ENCODE measurements around the gene NALCN.

DNA sequence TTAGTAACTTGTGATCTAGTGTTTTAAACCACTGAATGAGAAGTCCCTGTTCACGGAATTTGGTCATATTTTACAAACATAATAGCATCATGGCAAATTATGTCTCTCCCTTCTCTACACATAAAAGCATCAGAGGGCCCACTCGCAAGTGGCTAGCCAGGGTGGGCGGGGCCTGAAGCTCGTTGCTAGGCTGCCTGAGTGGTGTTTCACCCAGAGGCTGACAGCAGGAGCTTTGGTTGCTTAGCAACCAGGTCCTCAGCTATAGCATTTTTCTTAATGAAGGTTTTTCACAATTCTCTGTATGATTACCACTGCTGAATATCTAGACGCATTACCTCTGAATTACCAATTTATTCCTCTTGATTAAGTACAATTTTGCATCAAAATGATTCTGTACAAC is 126.5 kb downstream of the NALCN start:
- TF ChIP-seq POLR2AphosphoS5 (IDR thresholded peaks at IDR 0.05) (no peak), POLR2A (IDR thresholded peaks at IDR 0.05) (no peak)

Measured in gastroesophageal sphincter (tissue), 2 donors.